Ectodermal cell (in vitro differentiated cells): ENCODE results near the gene PPP1R12A.
"Not testable (repeated sequence)": the region's sequence is repeated elsewhere in the genome, so short reads cannot be mapped to it uniquely, and the experiment has no call there.

Source experiments
- H3K27ac ChIP-seq: 2 replicates; pipeline ENCODE4 v1.7.0; 2013; ENCODE audit warnings: mild to moderate bottlenecking, low read depth, low read length; ENCODE audit not compliant: insufficient read depth, poor library complexity, severe bottlenecking
- H3K27me3 ChIP-seq: 2 replicates; pipeline ENCODE4 v1.7.0; 2013; ENCODE audit warnings: mild to moderate bottlenecking, low read length; ENCODE audit not compliant: insufficient read depth, control insufficient read depth, poor library complexity, severe bottlenecking
- H3K36me3 ChIP-seq: one replicate; pipeline ENCODE4 v1.7.0; 2013; ENCODE audit warnings: low read length; ENCODE audit not compliant: control insufficient read depth, insufficient read depth
- H3K4me1 ChIP-seq: one replicate; pipeline ENCODE4 v1.7.0; 2013; ENCODE audit warnings: low read length; ENCODE audit not compliant: control insufficient read depth, insufficient read depth
- H3K4me3 ChIP-seq: 2 replicates; pipeline ENCODE4 v1.7.0; 2013; ENCODE audit warnings: low read depth, low read length, control low read depth; ENCODE audit not compliant: insufficient read depth
- H3K9me3 ChIP-seq: 2 replicates; pipeline ENCODE4 v1.7.0; 2013; ENCODE audit warnings: mild to moderate bottlenecking, low read length, moderate library complexity; ENCODE audit not compliant: control insufficient read depth
- WGBS, 2 experiments: methylation state at CpG; one replicate each; pipeline ENCODE4 v1.1.7; 2013; ENCODE audit warnings: missing lambda C conversion rate in 2 of 2; 5-methylcytosine and 5-hydroxymethylcytosine counted together

PPP1R12A gene

DNA sequence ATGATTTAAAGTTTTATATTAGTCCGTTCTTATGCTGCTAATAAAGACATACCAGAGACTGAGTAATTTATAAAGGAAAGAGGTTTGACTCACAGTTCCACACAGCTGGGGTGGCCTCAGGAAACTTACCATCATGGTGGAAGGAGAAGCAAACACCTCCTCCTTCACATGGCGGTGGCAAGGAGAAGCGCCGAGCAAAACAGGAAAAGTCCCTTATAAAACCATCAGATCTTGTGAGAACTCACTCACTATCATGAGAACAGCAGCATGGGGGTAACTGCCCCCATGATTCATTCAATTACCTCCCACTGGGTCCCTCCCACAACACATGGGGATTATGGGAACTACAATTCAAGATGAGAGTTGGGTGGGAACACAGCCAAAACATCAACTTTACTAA is 56.4 kb downstream of the PPP1R12A start:
- 84 to 93% methylated on average over 3 to 4 of the region's 4 CpGs for WGBS, 2 experiments
- not testable (repeated sequence) for H3K27me3 ChIP-seq, H3K36me3 ChIP-seq

DNA sequence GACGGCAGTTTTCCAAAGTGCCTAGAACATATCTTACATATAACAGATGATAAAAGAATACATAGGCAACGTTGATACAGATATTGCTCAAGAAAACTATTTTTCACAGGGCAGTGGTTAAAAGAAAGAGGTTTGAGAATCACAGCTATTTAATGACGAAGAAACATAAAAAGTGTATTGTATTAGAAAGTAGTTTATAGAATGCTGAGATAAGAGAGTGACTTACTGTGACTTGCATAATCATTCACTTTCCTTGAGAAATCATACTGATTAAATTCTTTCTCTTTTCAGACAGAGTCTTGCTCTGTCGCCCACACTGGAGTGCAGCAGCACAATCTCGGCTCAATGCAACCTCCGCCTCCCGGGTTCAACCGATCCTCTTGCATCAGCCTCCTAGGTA is 57.7 kb downstream of the PPP1R12A start:
- Histone ChIP-seq H3K27me3 (no peaks in the 10 kb centered on the region), H3K4me1 (peaks cover 3% of the 10 kb centered on the region), H3K27ac (no peak overlapping the region), H3K9me3 (no peaks in the 10 kb centered on the region), H3K36me3 (no peaks in the 10 kb centered on the region), H3K4me3 (no peak overlapping the region)
- WGBS, 2 experiments: 93 to 95% methylated on average over 7 of the region's 8 CpGs

More for the DNA sequence above, 56.4 kb downstream of the PPP1R12A start:
- not testable (repeated sequence) for H3K4me3 ChIP-seq, H3K27ac ChIP-seq, H3K9me3 ChIP-seq, H3K4me1 ChIP-seq

DNA sequence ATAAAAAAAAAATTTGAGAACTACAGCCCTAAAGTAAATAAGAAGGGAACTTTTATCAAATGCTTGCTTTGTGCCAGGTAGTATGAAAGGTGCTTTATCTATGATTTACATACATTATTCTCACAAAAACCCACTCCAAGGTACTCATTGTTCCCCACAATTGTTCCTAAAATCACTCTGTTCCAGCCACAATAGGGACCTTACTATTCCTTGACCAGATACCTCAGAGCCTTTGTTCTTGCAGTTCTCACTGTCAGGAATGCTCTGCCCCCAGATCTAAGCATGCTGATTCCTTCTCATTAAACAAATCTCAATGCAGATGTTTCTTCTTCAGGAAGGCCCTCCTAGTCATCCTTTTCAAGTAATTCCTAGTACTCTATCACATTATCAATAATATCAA is 60.2 kb downstream of the PPP1R12A start:
- H3K4me1 ChIP-seq: peaks cover 3% of the 10 kb centered on the region
- H3K9me3 ChIP-seq: no peaks in the 10 kb centered on the region
- H3K27ac ChIP-seq: no peak overlapping the region
- no peak overlapping the region for H3K4me3 ChIP-seq
- no peaks in the 10 kb centered on the region for H3K36me3 ChIP-seq
- no peaks in the 10 kb centered on the region for H3K27me3 ChIP-seq

DNA sequence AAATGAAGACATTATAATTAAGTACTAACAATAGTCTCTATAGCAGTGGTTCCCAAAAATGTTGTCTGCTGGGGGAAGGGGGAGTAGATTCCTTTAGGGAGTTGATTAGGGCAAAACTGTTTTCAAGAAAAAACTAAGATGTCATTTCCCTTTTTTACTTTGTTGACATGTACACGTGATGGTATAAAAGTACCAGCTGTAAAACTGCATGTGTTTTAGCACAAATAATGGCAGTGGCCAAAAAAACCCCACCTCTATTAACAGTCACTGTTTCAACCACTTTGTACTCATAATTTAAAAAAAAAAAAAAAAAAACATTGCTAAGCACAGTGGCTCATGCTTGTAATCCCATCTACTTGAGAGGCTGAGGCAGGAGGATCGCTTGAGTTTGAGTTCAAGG is 61.7 kb downstream of the PPP1R12A start:
- H3K27me3 ChIP-seq: no peaks in the 10 kb centered on the region
- H3K9me3 ChIP-seq: no peaks in the 10 kb centered on the region
- WGBS, 2 experiments: 92 to 94% methylated on average over 2 of the region's 2 CpGs
- no peak overlapping the region for H3K4me3 ChIP-seq
- H3K27ac ChIP-seq: no peak overlapping the region
- no peaks in the 10 kb centered on the region for H3K36me3 ChIP-seq
- peaks cover 3% of the 10 kb centered on the region for H3K4me1 ChIP-seq

DNA sequence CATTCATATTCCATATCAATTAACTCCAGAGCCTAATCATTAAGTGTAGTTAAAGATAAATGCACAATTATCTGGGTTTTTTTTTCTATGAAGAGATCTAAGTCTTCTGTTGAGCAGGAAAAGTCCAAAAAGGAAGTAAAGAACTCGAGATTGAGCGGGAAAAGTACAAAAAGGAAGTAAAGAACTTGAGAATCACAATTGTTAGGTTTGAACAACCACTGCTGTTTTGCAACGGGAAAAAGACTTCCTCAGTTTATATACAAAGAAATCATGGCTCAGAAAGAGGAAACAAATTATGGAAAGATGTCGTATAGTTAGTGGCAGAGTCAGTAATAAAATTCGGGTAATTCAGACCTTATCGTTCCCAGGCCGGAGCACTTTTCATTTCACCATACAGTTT is 63.3 kb downstream of the PPP1R12A start:
- peaks cover 8% of the 10 kb centered on the region for H3K36me3 ChIP-seq
- 92 to 97% methylated on average over 7 of the region's 7 CpGs for WGBS, 2 experiments
- H3K27me3 ChIP-seq: no peaks in the 10 kb centered on the region
- H3K27ac ChIP-seq: no peak overlapping the region
- no peak overlapping the region for H3K4me3 ChIP-seq
- no peaks in the 10 kb centered on the region for H3K9me3 ChIP-seq
- H3K4me1 ChIP-seq: peaks cover 3% of the 10 kb centered on the region

DNA sequence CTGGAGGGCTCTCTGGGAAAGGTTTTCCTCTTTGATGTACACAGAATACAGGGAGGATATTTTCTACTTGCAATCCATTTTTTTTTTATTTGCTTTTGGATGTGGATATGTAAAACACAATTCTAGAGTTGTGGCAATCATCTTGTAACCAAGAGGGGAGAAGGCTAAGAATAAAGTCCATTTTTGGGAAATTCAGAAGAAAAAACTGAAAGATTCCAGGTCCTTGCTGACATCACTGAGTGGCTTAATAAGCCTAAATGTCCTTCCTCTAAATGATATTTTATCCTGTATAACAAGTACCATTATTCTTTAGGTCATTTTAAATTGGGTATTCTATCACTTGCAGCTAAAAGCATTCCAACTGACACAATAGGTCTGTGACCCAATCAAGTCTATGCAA is 64.0 kb downstream of the PPP1R12A start:
- Histone ChIP-seq H3K9me3 (no peaks in the 10 kb centered on the region), H3K4me1 (peaks cover 3% of the 10 kb centered on the region), H3K27me3 (no peaks in the 10 kb centered on the region), H3K27ac (no peak overlapping the region), H3K36me3 (peaks cover 8% of the 10 kb centered on the region), H3K4me3 (no peak overlapping the region)

DNA sequence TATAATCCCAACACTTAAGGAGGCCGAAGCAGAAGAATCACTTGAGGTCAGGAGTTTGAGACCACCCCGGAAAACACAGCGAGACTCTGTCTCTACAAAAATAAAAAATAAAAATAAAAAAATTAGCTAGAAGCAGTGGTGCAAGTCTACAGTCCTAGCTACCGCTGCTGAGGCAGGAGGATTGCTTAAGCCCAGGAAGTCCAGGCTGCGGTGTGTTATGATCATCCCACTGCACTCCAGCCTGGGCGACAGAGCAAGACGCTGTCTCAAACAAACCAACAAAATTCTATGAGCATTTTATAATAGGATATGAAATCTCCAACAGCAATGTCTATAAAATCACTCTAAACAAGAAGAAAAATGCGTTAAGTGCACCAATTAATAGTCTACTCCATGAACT is 75.3 kb downstream of the PPP1R12A start:
- Histone ChIP-seq H3K9me3 (no peaks in the 10 kb centered on the region), H3K27me3 (no peaks in the 10 kb centered on the region), H3K27ac (no peak overlapping the region), H3K4me3 (no peak overlapping the region), H3K36me3 (peaks cover 6% of the 10 kb centered on the region), H3K4me1 (no peaks in the 10 kb centered on the region)
- WGBS, 2 experiments: 93 to 94% methylated on average over 6 to 7 of the region's 8 CpGs

DNA sequence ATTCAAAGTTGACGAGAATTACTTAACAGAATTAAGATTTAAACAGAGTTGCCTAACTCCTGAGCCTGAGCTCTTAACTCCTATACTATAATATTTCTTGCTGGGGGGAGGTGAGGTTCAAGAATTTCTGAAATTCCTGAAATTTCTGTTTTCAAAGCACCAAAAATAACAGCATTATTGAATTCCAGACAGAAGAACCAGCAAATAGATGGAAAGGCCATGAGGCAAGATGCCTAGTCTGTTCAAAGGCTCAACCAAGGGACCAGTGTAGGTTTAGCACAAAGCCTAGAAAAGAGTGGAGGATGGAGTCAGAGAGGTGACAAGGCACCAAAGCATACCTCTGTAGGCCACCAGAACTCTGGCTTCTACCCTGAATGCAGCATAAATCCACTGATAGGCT is 76.4 kb downstream of the PPP1R12A start:
- H3K4me1 ChIP-seq: no peaks in the 10 kb centered on the region
- H3K36me3 ChIP-seq: peaks cover 6% of the 10 kb centered on the region
- no peaks in the 10 kb centered on the region for H3K9me3 ChIP-seq
- 88% methylated on average over 1 of the region's 1 CpG; no CpG with 5 or more reads in 1 of the 2 experiments for WGBS, 2 experiments
- no peak overlapping the region for H3K4me3 ChIP-seq
- no peak overlapping the region for H3K27ac ChIP-seq
- no peaks in the 10 kb centered on the region for H3K27me3 ChIP-seq

DNA sequence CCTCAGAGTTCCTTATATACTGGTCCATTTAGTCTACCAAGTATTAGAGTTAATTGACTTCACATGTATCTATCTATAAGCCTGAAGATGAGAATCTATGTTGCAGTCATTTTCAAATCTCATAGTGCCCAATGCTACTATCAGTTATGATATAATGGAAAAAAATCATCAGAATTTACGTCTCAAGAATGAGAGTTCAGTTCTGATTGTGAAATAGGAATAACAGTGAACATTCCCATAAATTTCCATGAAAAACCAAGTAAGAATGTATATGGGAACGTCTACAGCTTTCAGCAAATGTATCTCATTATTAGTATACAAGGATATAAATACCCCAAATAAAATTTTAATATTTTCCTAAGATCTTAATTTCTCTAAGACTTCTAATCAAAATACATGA is 77.2 kb downstream of the PPP1R12A start:
- no peaks in the 10 kb centered on the region for H3K9me3 ChIP-seq
- no peaks in the 10 kb centered on the region for H3K4me1 ChIP-seq
- peaks cover 6% of the 10 kb centered on the region for H3K36me3 ChIP-seq
- H3K4me3 ChIP-seq: no peak overlapping the region
- no peaks in the 10 kb centered on the region for H3K27me3 ChIP-seq
- WGBS, 2 experiments: 100% methylated on average over 1 of the region's 2 CpGs; no CpG with 5 or more reads in 1 of the 2 experiments
- no peak overlapping the region for H3K27ac ChIP-seq

DNA sequence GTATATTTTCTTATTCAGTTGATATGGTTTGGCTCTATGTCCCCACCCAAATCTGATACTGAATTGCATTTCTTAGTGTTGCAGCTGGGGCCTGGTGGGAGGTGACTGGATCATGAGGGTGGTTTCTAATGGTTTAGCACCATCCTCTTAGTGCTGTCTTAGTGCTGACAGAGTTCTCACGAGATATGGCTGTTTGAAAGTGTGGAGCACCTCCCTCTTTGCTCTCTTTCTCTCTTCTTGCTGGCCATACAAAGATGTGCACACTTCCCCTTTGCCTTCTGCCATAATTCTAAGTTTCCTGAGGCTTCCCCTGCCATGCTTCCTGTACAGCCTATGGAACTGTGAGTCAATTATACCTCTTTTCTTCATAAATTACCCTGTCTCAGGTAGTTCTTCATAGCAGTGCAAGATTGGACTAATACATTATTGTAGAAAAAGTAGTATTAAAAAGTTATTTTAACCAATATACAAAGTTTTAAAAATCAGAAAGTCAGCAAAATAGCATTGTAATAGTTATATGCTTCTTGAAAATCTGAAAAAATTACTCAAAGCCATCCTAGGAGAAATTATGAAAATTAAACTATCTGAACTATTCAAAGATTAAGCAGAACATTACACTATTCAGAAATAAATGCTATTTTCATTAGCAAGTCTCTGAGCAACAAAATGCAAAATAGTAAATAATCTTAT is 84.1 kb downstream of the PPP1R12A start:
- WGBS, 2 experiments: 89 to 92% methylated on average over 1 of the region's 1 CpG
- no peaks in the 10 kb centered on the region for H3K9me3 ChIP-seq
- H3K4me1 ChIP-seq: no peaks in the 10 kb centered on the region
- no peak overlapping the region for H3K4me3 ChIP-seq
- H3K36me3 ChIP-seq: no peaks in the 10 kb centered on the region
- no peak overlapping the region for H3K27ac ChIP-seq
- H3K27me3 ChIP-seq: no peaks in the 10 kb centered on the region

DNA sequence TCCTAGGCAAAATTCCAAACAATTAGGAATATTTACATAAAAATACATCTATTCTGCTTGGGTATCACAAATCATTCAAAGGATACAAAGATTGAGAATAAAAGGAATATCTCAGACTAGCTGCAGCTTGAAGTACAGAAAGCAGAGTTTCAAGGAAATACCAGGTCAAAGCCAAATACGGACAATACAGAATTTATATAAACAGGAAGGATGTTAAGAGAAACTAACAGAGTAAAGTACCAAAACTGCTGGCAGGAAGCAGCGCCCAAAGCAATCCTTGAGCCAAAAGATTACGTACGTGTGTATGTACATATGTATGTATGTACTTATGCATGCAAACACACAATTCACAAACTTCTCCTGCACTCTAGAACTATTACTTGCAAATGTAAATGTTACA is 86.6 kb downstream of the PPP1R12A start:
- Histone ChIP-seq H3K36me3 (peaks cover 10% of the 10 kb centered on the region), H3K9me3 (no peaks in the 10 kb centered on the region), H3K27ac (no peak overlapping the region), H3K4me1 (no peaks in the 10 kb centered on the region), H3K27me3 (no peaks in the 10 kb centered on the region), H3K4me3 (no peak overlapping the region)
- 72 to 86% methylated on average over 1 to 4 of the region's 4 CpGs for WGBS, 2 experiments
